OCI-LY7 (cell line): Measurements from ENCODE around the gene NTHL1.

Experiments
- CTCF ChIP-seq: fragments of 200-600 bp; sonication (generic); conservative IDR thresholded peaks from 2 replicates; pipeline ENCODE4 v1.5.1; 2014; ENCODE audit warnings: mild to moderate bottlenecking, antibody characterized with exemption, low read length, moderate library complexity, mixed read lengths
- EZH2phosphoT487 ChIP-seq: fragments of 200-600 bp; sonication (generic); IDR thresholded peaks from 2 replicates; pipeline ENCODE4 v1.6.1; 2018; ENCODE audit warnings: low read depth, borderline replicate concordance, mild to moderate bottlenecking, mixed run types, antibody characterized with exemption, low read length, moderate library complexity, mixed read lengths

- TF ChIP-seq CTCF: no peak
- no peak for TF ChIP-seq EZH2phosphoT487
These were observed 7.4 kb downstream of the NTHL1 start for GRCh38 chr16:2040041-2040786.
